ENCODE results near the gene ABLIM2.

ABLIM2 gene

DNA sequence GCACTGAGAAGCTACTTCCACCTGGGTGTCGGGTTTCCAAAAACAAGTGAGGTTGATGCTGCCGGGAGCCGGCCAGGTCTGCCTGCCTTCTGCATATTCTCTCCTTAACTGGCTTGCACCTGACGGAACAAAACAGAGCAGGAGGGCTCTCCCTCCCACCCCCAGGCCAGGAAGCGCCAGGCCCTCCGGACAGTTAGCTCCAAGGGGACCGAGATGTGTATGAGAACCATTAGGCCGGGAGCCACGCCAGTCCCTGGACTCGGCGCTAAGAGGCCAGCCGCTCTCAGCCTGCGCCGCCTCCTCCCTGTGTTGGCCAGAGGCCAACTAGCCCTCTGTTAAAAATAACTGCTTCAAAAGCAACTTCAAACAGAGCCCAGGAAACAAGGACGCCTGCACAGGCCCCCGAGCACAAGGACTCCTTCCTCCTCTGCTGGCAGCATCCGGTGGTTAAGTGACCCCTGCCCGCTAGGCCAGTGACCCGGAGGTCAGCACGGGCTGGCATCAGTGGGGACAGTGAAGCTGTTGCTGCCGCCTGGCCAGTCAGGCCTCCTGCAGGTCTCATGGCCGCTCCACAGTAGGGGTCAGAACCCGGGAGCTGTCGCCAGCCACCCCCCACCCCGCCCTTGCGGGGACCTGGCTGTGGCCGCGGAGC is 107.9 kb downstream of the ABLIM2 start:
- in situ Hi-C loops (cut with MboI; ENCODE audit: low sequenced_read_pairs) = no loop called here

DNA sequence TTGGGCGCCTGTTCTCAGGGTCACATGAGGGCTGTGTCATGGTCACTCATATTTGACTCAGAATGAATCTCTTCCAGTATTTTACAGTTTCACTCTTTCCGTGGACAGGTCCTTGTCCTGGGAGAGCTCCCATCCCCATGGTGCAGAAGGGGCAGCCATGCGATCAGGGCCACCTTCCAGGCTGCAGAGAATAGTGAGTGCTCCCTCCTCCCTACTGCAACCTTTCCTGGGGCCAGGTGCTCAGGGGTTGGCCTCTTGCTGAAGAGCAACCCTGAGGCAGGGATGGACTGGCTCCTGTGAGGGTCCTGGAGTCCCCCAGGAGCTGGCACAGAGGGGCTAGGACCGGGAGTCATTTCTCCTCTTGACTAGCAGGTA is 108.4 kb downstream of the ABLIM2 start:
- in situ Hi-C loops (cut with MboI; ENCODE audit: low sequenced_read_pairs) = no loop called here

GRCh38 chr4:8048856-8049676 is 109.5 kb downstream of the ABLIM2 start:
- in situ Hi-C loops (cut with MboI; ENCODE audit: low sequenced_read_pairs) = no loop called here

- in situ Hi-C loops (cut with MboI; ENCODE audit: low sequenced_read_pairs) = no loop called here
Measured at GRCh38 chr4:8047837-8048678, 110.6 kb downstream of the ABLIM2 start.

GRCh38 chr4:8046925-8047541 is 111.6 kb downstream of the ABLIM2 start:
- in situ Hi-C loops (cut with MboI; ENCODE audit: low sequenced_read_pairs) = no loop called here

GRCh38 chr4:8045909-8046308 is 112.7 kb downstream of the ABLIM2 start:
- in situ Hi-C loops (cut with MboI; ENCODE audit: low sequenced_read_pairs) = no loop called here

DNA sequence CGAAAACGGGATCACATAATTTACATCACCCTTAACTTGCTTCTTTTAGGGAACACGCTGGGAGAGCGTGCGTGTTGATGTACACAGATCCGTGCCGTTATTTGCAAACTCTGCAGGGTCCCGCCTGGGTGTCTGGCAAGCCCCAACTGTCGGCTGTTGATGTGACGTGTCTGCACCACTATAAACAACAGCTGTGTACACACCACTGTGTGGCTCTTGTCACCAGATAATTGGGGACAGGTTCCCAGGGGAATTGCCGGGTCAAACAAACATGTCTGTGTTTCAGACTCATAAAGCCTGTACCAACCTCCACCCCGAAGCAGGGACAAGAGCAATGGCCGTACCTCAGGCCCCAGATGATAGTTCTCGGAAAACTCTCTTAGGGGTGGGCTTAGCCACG is 113.9 kb downstream of the ABLIM2 start:
- in situ Hi-C loops (cut with MboI; ENCODE audit: low sequenced_read_pairs) = no loop called here

- in situ Hi-C loops (cut with MboI; ENCODE audit: low sequenced_read_pairs) = no loop called here
Measured at GRCh38 chr4:8044244-8044643, 114.4 kb downstream of the ABLIM2 start.

DNA sequence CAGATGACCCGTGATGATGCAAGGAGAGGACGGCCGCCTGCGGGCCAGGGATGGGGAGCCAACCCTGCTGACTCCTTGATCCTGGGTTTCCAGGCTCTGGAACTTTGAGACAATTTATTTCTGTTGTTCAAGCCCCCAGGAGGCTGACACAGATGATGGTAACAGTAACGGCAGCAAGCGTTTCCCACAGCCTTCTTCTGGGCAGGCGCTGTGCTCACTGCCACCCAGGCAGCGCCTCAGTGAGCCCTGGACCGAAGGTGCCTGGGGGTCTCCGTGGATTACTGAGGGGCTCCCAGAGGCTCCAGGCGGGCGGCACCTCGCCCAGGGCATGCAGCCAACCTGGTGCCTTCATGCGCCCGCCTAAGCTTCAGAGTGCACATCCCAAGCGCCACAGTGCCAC is 115.0 kb downstream of the ABLIM2 start:
- in situ Hi-C loops (cut with MboI; ENCODE audit: low sequenced_read_pairs) = no loop called here

GRCh38 chr4:8041868-8042267 is 116.7 kb downstream of the ABLIM2 start:
- in situ Hi-C loops (cut with MboI; ENCODE audit: low sequenced_read_pairs) = no loop called here

- in situ Hi-C loops (cut with MboI; ENCODE audit: low sequenced_read_pairs) = no loop called here
Measured at GRCh38 chr4:8041172-8041571, 117.4 kb downstream of the ABLIM2 start.

- in situ Hi-C loops (cut with MboI; ENCODE audit: low sequenced_read_pairs) = no loop called here
Measured at GRCh38 chr4:8040607-8041006, 118.0 kb downstream of the ABLIM2 start.

GRCh38 chr4:8039853-8040252 is 118.8 kb downstream of the ABLIM2 start:
- in situ Hi-C loops (cut with MboI; ENCODE audit: low sequenced_read_pairs) = no loop called here

DNA sequence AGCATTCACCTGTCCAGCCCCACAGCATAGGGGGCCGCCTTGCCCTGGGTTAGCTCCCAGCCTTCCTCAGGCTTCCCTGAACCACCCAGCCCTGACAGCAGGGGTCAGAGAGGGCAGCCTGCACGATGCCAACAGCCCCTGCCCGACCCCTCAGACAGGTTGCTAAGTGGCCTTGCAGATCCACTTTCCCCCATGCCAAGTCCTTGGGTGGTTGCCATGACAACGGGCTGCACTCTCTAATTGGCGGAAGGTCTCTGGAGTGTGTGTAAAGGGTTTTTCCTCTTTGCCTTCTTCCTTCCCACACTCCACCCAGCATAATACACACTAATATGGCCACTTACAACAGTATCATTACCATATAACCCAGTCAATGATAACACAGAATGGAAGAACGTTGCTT is 119.3 kb downstream of the ABLIM2 start:
- in situ Hi-C loops (cut with MboI; ENCODE audit: low sequenced_read_pairs) = no loop called here

- in situ Hi-C loops (cut with MboI; ENCODE audit: low sequenced_read_pairs) = no loop called here
Measured at GRCh38 chr4:8038719-8039251, 119.8 kb downstream of the ABLIM2 start.

GRCh38 chr4:8038083-8038482 is 120.5 kb downstream of the ABLIM2 start:
- in situ Hi-C loops (cut with MboI; ENCODE audit: low sequenced_read_pairs) = no loop called here

DNA sequence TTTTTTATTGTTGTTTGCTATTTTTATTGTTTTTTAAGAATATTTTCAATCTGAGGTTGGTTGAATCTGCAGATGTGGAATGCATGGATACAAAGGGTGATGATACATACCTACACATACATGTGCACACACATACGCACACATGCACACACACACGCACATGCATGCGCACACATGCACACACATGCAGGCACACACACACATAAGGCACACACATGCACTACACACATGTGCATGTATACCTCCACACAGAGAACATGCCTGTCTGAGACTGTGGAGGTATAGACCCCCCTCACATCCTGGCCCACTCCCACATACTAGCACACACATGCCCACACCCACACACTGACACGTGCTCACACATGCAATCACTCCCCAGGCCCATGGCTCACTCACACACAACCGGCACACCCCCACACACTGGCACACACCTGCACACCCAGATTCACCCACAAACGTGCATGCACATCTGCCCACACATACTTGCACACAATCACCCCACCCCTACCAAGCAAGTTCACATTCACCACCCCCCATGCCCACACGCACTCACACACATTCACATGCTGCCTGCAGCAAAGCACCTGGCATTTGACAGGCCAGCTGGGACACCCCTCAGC is 121.4 kb downstream of the ABLIM2 start:
- in situ Hi-C loops (cut with MboI; ENCODE audit: low sequenced_read_pairs) = no loop called here

GRCh38 chr4:8035371-8035780 is 123.2 kb downstream of the ABLIM2 start:
- in situ Hi-C loops (cut with MboI; ENCODE audit: low sequenced_read_pairs) = no loop called here

DNA sequence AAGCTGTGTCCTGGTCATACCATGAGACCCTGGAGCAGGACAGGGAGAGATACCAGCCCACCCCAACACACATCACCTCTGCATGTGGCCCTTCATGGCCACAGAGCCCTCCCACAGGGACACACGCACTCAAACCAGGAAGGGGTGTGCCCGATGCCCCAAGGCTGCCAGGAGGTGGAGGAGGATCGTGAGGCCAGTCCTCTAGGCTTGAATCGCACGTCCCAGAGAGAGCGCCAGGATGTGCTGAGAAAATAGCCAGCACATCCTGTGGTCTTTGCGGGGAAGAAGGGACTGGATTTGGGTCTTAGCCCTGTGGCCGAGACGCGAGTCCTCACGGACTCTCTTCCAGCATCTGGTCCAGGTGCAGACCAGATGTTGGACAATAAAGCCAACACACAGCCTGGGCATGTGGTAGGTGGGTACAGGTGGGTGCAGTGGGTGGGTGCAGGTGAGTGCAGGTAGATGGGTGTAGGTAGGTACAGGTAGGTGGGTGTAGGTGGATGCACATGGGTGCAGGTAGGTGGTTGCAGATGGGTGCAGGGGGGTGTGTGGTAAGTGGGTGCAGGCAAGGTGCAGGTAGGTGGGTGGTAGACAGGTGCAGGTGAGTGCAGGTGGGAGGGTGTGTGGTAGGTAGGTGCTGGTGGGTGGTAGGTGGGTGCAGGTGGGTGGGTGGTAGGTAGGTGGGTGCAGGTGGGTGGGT is 124.6 kb downstream of the ABLIM2 start:
- in situ Hi-C loops (cut with MboI; ENCODE audit: low sequenced_read_pairs) = no loop called here
